Lower leg skin (tissue), 3 donors: ENCODE data around the gene RAB3D.

Experiments
- CTCF ChIP-seq, 3 donors: fragments of 450-650 bp; IDR thresholded peaks; one replicate each; pipeline ENCODE4 v1.5.1; 2016; ENCODE audit warnings: antibody characterized with exemption in 3 of 3, mild to moderate bottlenecking in 3 of 3, moderate library complexity in 2 of 3
- POLR2A ChIP-seq, 2 donors: fragments of 450-650 bp; IDR thresholded peaks; one replicate each; pipeline ENCODE4 v1.6.1; 2016 to 2017; ENCODE audit warnings: antibody characterized with exemption in 2 of 2, mild to moderate bottlenecking in 1 of 2, moderate library complexity in 1 of 2

- no peak for TF ChIP-seq CTCF (IDR thresholded peaks at IDR 0.05)
- TF ChIP-seq POLR2A (IDR thresholded peaks at IDR 0.05): no peak
Measured at GRCh38 chr19:11273989-11274388, 65.5 kb downstream of the RAB3D start.
